Activated T-helper 1 cell treated with anti-CD3 and anti-CD28 coated beads, Interleukin-12 subunit alpha, Interleukin-12 subunit beta, Interleukin-2, Interleukin-4 antibody, amounts not matched to agents 30 ng/mL and 10 ng/mL and 1 ng/mL, durations not matched to agents 14 hours and 24 hours and 36 hours (primary cell): ENCODE data around the gene CARD16. TPM values are rescaled to one million over a fixed set of nuclear protein-coding genes. Genes with fewer than 3 reads are reported as not detected.
"Not testable (repeated sequence)": the region's sequence is repeated elsewhere in the genome, so short reads cannot be mapped to it uniquely, and the experiment has no call there.

Experiments
- DNase-seq: peaks from one replicate; pipeline ENCODE4 v3.0.0; 2021; ENCODE audit warnings: low spot score
- H3K27ac Mint-ChIP-seq: one replicate; pipeline ENCODE4 v1.8.0; 2021; ENCODE audit warnings: mild to moderate bottlenecking, mixed read lengths
- H3K27me3 Mint-ChIP-seq: one replicate; pipeline ENCODE4 v1.8.0; 2022; ENCODE audit warnings: mild to moderate bottlenecking, moderate library complexity, mixed read lengths; ENCODE audit not compliant: insufficient read depth
- H3K36me3 Mint-ChIP-seq: one replicate; pipeline ENCODE4 v1.8.0; 2021; ENCODE audit warnings: low read depth, mixed read lengths
- H3K4me1 Mint-ChIP-seq: one replicate; pipeline ENCODE4 v1.8.0; 2021; ENCODE audit warnings: low read depth, mixed read lengths
- H3K4me3 Mint-ChIP-seq: one replicate; pipeline ENCODE4 v1.8.0; 2021; ENCODE audit warnings: mild to moderate bottlenecking, moderate library complexity, mixed read lengths
- H3K9me3 Mint-ChIP-seq: one replicate; pipeline ENCODE4 v1.8.0; 2021; ENCODE audit warnings: mixed read lengths
- intact Hi-C: fragments of 100-400 bp; cut with micrococcal nuclease; formaldehyde crosslinking; loops from one replicate; pipeline ENCODE4 v1.15.1; 2024
- total RNA-seq: library from RNA; stranded (reverse); gene quantifications from 2 replicates; pipeline ENCODE4 v1.2.3, GENCODE V29; 2022

The CARD16 gene
- total RNA-seq, 1 donor from 2014 or later, result 10.5 TPM

GRCh38 chr11:105040703-105041102, 4.4 kb downstream of the CARD16 start:
- H3K27me3 Mint-ChIP-seq, result no peaks in the 10 kb centered on the region
- H3K36me3 Mint-ChIP-seq, result peaks cover 48% of the 10 kb centered on the region
- DNase-seq, result no peak
- H3K9me3 Mint-ChIP-seq, result peaks cover 4% of the 10 kb centered on the region
- H3K4me3 Mint-ChIP-seq, result no peak overlapping the region
- intact Hi-C loops, result loop anchor here (5.0 kb wide), 1 partner anchor 73 kb away; the partner anchor contains the start of gene CASP4
- H3K4me1 Mint-ChIP-seq, result peaks cover 48% of the 10 kb centered on the region
- H3K27ac Mint-ChIP-seq, result no peak overlapping the region

DNA sequence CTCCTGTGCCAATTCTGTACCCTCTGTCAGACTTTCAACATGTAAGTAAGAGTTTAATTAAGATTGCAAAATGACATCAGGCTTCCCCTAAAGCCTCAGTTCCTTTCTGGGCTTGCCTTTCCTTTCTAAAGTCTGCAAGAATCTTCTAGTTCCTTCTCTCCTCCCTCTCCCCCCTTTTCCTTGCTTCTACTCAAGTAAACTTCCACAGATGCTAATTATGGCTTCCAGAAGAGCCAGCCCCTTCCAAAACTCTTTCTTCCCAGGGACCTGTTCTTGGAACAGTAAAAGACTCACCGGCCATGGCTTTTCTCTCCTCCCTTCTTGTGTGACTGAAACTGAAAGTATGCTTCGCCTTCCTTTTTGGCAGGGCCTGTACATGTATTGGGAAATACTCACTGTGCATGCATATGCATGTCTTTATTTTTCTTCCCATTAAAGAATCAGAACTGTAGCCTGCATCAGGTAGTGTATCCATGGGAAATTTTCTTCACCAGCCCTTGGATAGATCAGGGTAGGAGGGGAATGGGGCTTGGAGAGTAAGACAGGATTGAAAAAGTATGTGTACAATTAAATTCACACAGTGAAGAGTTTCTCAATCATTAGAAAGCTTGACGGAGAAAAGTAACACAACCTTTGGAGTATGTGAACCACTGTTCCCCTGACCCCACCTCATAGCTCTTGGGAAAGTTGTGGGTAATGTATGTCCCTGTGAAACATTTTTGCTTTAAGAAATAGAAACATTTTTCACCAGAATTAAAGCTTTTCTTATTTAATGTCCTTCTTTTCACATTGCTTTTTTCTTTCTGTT, 10.1 kb downstream of the CARD16 start, which contains the start of gene CASP1:
Gene CASP1 (minus strand): TSS at position 332 of the 808 bp plus-strand sequence. CDS start 31 bp downstream, at position 301.
- Mint-ChIP-seq H3K4me1 (peaks cover 32% of the 10 kb centered on the region), H3K9me3 (peaks cover 4% of the 10 kb centered on the region), H3K27ac (peak within 1 kb of the TSS; percentile 94), H3K27me3 (no peaks in the 10 kb centered on the region), H3K36me3 (peaks cover 48% of the 10 kb centered on the region), H3K4me3 (peak within 1 kb of the TSS; percentile 93)
- intact Hi-C loops, result loop anchor here (1.0 kb wide), 2 partner anchors 10 to 45 kb away; partner anchors contain the start of gene CARD16
- peak; percentile 31 for DNase-seq

- Mint-ChIP-seq H3K27ac (peak overlapping the region; percentile 94), H3K36me3 (peaks cover 46% of the 10 kb centered on the region), H3K4me3 (peak overlapping the region; percentile 93), H3K4me1 (peaks cover 32% of the 10 kb centered on the region)
- DNase-seq, H3K9me3 Mint-ChIP-seq, H3K27me3 Mint-ChIP-seq: not testable (repeated sequence)
- intact Hi-C loops, result loop anchor here (1.0 kb wide), 1 partner anchor 46 kb away; no protein-coding TSS in a partner anchor
Observed at GRCh38 chr11:105034388-105034787, 10.7 kb downstream of the CARD16 start.

GRCh38 chr11:105033781-105034180, 11.4 kb downstream of the CARD16 start:
- Mint-ChIP-seq H3K36me3 (peaks cover 48% of the 10 kb centered on the region), H3K27me3 (no peaks in the 10 kb centered on the region), H3K9me3 (peaks cover 4% of the 10 kb centered on the region), H3K27ac (peak overlapping the region; percentile 94), H3K4me1 (peaks cover 35% of the 10 kb centered on the region), H3K4me3 (peak overlapping the region; percentile 93)
- no peak for DNase-seq
- intact Hi-C loops, result loop anchor here (1.0 kb wide), 1 partner anchor 47 kb away; no protein-coding TSS in a partner anchor

- intact Hi-C loops, result no loop called here
- Mint-ChIP-seq H3K4me3 (peak overlapping the region; percentile 93), H3K9me3 (peaks cover 4% of the 10 kb centered on the region), H3K27ac (peak overlapping the region; percentile 65), H3K27me3 (no peaks in the 10 kb centered on the region), H3K4me1 (peaks cover 39% of the 10 kb centered on the region), H3K36me3 (peaks cover 49% of the 10 kb centered on the region)
- DNase-seq, result no peak
Observed at GRCh38 chr11:105033343-105033742, 11.8 kb downstream of the CARD16 start.

DNA sequence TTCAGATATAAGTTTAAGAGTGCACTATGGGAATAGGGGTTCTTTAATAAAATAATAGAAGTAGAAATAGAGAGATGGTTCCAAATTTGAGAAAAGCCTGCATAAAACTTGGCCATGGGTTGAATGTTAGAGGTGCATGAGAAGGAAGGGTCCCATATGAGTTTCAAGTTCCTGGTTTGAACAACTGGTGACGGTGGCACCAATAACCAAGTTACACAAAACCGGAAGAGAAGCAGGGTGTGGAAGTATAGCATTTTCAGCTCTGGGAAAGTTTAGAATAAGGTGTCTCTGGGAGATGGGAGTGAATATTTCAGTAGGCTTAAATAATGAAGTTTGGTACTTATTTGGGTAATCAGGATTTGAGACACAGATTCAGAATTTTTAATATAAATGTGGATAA, 12.6 kb downstream of the CARD16 start:
- intact Hi-C loops, result no loop called here
- Mint-ChIP-seq H3K4me1 (peaks cover 45% of the 10 kb centered on the region), H3K27ac (peak overlapping the region; percentile 81), H3K36me3 (peaks cover 48% of the 10 kb centered on the region), H3K27me3 (no peaks in the 10 kb centered on the region), H3K4me3 (peak overlapping the region; percentile 64), H3K9me3 (no peaks in the 10 kb centered on the region)
- DNase-seq, result no peak

DNA sequence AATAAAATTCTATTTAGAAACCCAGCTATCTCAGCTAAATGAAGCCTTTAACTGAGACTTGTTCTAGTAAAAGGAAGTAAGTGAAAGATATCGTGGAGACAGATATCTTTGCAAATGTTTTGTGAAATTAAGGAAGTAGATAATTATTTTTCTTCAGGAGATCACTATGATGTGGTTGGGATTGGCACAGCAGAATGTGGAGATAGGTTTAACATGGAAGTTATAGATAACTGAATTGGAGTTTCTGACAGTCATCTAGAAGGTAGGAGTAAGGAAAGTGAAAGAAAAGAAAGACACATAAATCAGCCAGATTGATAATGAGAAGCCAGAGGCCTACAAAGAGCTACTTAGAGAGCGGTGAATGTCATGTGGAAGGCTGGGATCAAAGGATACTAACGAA, 17.5 kb downstream of the CARD16 start:
- Mint-ChIP-seq H3K4me1 (peaks cover 19% of the 10 kb centered on the region), H3K27me3 (no peaks in the 10 kb centered on the region), H3K4me3 (peak overlapping the region; percentile 27), H3K9me3 (no peaks in the 10 kb centered on the region), H3K36me3 (peaks cover 59% of the 10 kb centered on the region), H3K27ac (no peak overlapping the region)
- intact Hi-C loops, result no loop called here
- no peak for DNase-seq

- H3K27me3 Mint-ChIP-seq, result no peaks in the 10 kb centered on the region
- H3K36me3 Mint-ChIP-seq, result peaks cover 41% of the 10 kb centered on the region
- intact Hi-C loops, result no loop called here
- DNase-seq, result no peak
- peaks cover 14% of the 10 kb centered on the region for H3K4me1 Mint-ChIP-seq
- no peak overlapping the region for H3K4me3 Mint-ChIP-seq
- no peak overlapping the region for H3K27ac Mint-ChIP-seq
- H3K9me3 Mint-ChIP-seq, result no peaks in the 10 kb centered on the region
Observed at GRCh38 chr11:105024394-105024793, 20.7 kb downstream of the CARD16 start.

- no peak within 1 kb of the TSS for H3K27ac Mint-ChIP-seq
- no peaks in the 10 kb centered on the region for H3K27me3 Mint-ChIP-seq
- H3K4me1 Mint-ChIP-seq, result peaks cover 6% of the 10 kb centered on the region
- intact Hi-C loops, result no loop called here
- no peak within 1 kb of the TSS for H3K4me3 Mint-ChIP-seq
- no peaks in the 10 kb centered on the region for H3K9me3 Mint-ChIP-seq
- no peak for DNase-seq
- H3K36me3 Mint-ChIP-seq, result peaks cover 31% of the 10 kb centered on the region
Observed at GRCh38 chr11:105023003-105023402, 22.1 kb downstream of the CARD16 start, which contains the start of gene CASP5. CASP5 (minus strand) TSS chr11:105023168; CDS start chr11:105023136, 32 bp downstream.

GRCh38 chr11:105022527-105022926, 22.6 kb downstream of the CARD16 start:
- Mint-ChIP-seq H3K27ac (no peak overlapping the region), H3K4me3 (no peak overlapping the region), H3K27me3 (no peaks in the 10 kb centered on the region), H3K4me1 (peaks cover 1% of the 10 kb centered on the region), H3K9me3 (no peaks in the 10 kb centered on the region), H3K36me3 (peaks cover 26% of the 10 kb centered on the region)
- intact Hi-C loops, result no loop called here
- no peak for DNase-seq

DNA sequence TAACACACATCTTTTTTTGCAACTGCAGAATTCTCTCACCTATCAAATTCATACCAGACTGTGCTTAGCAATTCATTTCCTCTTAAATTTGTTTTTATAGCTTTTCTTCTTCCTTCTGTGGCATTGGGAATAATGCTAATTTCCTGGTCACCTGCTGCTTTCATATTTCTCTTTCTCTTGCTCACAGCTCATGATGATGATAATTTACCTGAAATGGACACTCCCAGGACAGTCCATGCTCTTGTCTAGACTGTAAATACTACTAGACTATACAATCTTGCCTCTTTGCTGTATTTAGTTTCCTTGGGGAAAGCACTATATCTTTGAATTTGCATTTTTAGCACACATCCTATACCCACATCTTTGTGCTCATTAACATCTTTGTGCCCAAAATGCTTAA, 37.7 kb downstream of the CARD16 start:
- Mint-ChIP-seq H3K9me3 (no peaks in the 10 kb centered on the region), H3K27ac (no peak overlapping the region), H3K4me1 (no peaks in the 10 kb centered on the region), H3K4me3 (no peak overlapping the region), H3K27me3 (no peaks in the 10 kb centered on the region), H3K36me3 (no peaks in the 10 kb centered on the region)
- intact Hi-C loops, result no loop called here
- DNase-seq, result no peak

DNA sequence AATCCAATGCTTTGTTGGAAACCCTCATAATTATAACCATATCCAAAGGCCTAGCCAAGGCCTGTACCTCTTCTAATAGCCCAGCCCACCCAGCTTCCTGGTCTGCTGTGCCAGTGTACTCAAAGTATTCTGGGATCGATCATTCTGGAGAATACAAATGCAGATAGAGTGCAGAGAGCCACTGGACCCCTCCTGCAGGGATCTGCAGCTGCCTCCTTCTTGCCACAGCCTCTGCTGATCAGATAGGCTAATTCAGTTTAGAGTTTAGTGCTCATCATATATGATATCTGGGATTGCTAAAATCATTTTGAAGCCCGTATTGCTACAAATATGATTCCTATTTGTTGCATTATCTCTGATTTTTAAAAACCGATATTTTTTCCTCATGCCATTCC, 39.7 kb downstream of the CARD16 start:
- Mint-ChIP-seq H3K36me3 (no peaks in the 10 kb centered on the region), H3K27me3 (no peaks in the 10 kb centered on the region), H3K4me3 (no peak overlapping the region), H3K4me1 (peaks cover 6% of the 10 kb centered on the region), H3K27ac (no peak overlapping the region), H3K9me3 (no peaks in the 10 kb centered on the region)
- intact Hi-C loops, result no loop called here
- no peak for DNase-seq

GRCh38 chr11:105004021-105004420, 41.1 kb downstream of the CARD16 start:
- no peak for DNase-seq
- peaks cover 6% of the 10 kb centered on the region for H3K4me1 Mint-ChIP-seq
- H3K27ac Mint-ChIP-seq, result no peak overlapping the region
- H3K4me3 Mint-ChIP-seq, result no peak overlapping the region
- no peaks in the 10 kb centered on the region for H3K36me3 Mint-ChIP-seq
- intact Hi-C loops, result no loop called here
- no peaks in the 10 kb centered on the region for H3K27me3 Mint-ChIP-seq
- no peaks in the 10 kb centered on the region for H3K9me3 Mint-ChIP-seq
